NCI-H510A (cell line): Measurements from ENCODE around the gene LAPTM5.
"Not testable (repeated sequence)": the region's sequence is repeated elsewhere in the genome, so short reads cannot be mapped to it uniquely, and the experiment has no call there.

Source experiments
- DNase-seq: peaks from one replicate; lab custom pipeline; 2025; lab: John Stamatoyannopoulos, UW

LAPTM5 gene

DNA sequence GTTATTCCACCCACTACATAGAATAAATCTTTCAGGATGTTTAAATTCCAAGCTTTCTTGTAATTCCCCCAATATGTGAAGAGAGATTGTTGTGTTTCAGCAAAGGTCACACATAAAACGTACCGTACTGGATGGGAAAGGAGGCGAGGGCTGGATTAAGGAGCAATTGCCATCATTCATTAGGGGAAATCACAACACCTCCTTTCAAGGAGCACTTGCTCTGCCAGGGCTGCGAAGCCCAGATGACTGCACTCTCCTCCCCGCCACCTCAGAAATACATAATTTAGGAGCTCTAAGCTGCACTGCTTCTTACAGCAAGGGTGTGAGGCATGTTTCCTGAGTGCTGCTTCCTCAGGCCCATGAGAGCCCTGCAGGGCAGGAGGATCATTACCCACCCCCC lies 63.8 kb downstream of the LAPTM5 start:
- no peak for DNase-seq

DNA sequence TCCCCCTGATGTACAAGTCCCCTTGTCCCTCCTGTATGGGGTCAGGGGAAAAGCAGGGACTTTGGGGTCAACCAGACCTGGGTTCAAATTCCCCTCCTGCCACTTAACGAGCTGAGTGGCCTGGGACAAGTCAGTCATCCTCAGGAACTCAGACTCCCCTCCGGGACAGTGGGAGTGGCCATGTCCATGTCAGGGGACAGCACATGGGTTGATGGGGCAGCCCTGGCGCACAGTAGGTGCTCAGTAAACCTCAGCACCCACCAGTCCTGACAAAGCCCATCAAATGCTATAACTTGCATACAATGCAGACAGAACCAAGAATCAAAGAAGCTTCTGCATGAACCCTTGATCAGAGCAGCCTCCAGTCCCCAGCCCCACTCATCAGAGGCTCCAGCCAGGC lies 64.2 kb downstream of the LAPTM5 start:
- DNase-seq: no peak

DNA sequence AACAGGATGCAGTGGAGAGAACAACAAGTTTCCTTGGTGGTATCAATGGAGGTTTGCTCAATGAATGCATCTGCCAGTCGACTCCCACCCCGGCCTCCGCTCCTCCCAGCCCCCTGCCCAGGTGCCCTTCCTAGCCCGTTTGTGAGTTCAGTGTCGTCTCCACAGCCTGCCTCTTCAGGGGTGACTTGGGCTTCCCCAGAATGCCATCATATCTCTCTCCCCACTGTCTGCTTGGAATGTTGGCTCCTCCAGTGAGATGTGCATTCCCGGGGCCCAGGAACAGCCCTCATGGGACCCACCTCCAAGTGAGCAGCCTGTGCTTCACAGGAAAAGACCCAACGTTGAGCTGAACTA lies 64.6 kb downstream of the LAPTM5 start:
- DNase-seq: no peak

DNA sequence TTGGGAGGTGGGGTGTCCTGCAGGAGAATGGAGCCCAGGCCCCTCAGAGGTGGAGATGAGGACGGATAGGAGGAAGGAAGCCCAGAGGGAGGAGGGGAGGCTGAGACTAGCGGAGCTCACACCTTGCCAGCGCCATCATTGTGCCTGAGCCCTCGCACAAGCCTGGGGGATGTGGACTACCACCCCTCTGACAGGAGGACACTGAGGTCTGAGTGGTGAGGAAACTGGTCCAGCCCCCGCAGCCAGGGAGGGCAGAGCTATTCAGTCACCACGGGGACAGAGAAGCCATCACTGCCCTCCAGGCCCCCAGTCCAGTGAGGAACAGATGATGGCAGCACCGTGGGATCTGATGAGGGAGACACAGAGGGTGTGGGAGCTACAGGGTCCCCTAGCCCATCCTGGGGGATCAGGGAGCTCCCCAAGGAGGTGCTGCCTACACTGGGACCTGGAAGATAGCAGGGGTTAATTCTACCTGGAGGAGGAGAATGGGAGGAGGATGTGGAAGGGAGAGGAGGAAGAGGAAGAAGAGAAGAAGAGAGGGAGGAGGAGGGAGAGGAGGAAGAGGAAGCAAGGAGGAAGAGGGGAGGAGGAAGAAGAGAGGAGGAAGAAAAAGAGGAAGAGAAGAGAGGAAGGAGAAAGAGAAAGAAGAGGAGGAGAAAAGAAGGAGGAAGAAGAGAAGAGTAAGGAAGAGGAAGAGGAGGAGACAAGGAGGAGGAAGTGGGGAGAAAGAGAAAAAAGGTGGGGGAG lies 65.2 kb downstream of the LAPTM5 start:
- DNase-seq: no peak

DNA sequence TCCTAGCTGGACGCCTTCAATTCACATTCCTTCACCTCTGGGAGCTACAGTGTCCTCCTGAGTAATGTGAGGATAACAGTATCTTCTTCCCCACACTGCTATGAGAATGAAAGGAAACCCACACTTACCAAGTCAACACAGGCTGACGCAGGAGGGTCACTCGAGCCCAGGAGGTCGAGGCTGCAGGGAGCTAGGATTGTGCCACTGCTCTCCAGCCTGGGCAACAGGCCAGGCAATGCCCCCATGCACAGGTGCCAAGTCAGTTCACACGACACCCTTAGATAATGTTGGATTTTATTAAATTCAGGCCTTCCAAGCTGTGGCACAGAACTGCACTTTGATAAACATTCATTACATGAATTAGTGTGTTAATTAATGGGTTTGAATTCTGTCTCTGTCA lies 66.1 kb downstream of the LAPTM5 start:
- no peak for DNase-seq

DNA sequence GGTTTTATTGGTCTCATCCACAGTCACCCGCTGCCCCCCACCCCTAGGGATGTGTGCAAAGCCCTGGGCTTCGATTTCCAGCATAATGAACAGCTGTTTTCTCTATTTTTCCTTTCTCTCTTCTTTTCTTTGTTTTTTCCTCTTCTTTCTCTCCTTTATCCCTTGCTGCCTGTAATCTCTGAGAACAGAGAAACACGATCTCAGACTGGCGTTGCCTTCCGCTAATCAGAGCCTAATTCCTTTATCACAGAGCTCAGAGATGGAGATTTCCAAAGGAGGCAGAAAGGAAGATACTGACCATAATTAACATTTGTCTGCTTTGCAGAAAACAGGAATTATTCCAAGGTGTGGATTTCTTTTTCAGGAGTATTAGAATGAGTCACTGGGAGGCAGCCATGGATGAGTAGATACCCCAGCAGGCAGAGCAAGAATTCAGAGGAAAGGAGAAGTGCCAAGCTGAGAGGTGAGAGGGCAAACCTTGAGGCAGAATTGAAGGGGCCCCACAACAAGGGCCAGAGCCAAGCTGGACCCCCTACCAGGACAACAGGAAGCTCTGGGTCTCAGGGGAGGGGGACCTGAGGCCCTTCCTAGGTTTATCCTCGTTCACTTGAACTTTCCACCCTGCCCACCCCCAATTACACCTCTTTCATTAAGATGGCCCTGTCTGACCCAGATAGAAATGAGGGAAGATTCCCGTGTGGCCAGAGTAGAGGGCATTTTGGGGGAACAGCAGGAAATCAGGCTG lies 67.5 kb downstream of the LAPTM5 start:
- no peak for DNase-seq

DNA sequence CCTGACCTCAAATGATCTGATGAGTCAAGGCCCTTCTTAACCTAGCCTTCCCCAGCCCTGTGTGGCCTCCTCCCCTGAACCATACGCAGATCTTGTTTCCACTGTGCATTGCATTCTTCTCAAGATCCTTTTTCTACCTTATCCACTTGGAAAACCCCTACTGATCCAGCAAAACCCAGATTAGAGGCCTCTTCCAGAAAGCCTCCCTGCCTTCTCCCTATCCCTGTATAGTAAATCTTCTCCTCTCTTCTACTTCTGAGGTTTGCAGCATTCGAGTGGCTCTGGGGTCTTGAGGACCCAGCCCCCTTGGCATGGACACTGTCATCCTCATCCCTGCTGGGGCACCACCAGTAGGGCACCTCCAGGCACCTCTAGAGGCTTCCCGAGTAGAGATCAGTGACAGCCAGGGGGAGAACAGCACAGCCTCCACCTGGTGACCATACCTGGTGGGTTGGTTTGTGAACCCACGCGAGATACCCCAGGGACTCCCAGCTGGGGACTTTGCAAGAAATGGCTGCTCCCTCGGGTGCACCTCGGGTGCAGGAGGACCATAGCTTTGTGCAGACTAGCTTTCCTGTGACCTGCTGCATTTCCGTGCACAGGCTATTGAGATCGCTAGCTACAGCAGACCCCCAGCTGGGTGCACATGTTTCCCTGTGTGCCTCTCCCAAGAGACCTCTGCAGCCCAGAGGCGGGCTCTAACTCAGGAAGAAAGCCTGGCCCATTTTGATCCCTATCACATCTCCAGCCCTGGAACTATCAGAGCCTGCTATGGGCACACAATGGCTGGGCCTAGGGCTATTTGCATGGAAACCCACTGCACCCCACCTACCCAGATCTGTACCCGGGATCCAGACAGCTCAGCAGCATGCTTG lies 68.4 kb downstream of the LAPTM5 start:
- DNase-seq: no peak

DNA sequence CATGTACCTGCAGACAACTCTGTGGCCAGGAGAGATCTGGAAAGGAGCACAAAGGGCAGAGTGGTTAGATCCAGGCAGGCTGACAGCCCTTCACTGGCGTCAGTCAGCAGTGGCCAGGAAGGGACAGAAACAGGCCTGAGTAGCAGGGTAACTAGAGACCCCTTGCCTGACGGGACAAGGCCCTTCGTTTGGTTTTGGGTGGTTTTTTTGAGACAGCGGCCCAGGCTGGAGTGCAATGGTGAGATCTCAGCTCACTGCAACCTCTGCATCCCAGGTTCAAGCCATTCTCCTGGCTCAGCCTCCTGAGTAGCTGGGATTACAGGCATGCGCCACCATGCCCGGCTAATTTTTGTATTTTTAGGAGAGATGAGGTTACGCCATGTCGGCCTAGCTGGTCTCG lies 69.1 kb downstream of the LAPTM5 start:
- not testable (repeated sequence) for DNase-seq

DNA sequence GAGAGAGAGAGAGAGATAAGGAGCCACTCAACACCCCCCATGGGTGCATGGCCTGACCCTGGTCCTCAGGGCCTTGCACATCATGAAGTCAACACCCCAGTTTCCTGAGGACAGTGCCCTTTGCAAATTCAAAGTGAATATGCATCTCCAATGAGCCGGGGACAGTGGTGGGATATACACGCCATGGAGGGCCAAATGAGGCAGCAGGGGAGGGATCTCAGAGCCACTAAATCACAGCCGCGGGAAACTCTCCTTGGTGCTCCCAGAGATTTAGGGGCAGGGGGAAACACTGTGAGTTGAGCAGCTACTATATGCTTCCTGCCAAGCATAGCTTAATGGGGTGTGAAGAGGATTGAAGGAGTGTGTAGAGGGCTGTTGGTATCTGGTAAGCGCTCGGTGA lies 69.7 kb downstream of the LAPTM5 start:
- no peak for DNase-seq

DNA sequence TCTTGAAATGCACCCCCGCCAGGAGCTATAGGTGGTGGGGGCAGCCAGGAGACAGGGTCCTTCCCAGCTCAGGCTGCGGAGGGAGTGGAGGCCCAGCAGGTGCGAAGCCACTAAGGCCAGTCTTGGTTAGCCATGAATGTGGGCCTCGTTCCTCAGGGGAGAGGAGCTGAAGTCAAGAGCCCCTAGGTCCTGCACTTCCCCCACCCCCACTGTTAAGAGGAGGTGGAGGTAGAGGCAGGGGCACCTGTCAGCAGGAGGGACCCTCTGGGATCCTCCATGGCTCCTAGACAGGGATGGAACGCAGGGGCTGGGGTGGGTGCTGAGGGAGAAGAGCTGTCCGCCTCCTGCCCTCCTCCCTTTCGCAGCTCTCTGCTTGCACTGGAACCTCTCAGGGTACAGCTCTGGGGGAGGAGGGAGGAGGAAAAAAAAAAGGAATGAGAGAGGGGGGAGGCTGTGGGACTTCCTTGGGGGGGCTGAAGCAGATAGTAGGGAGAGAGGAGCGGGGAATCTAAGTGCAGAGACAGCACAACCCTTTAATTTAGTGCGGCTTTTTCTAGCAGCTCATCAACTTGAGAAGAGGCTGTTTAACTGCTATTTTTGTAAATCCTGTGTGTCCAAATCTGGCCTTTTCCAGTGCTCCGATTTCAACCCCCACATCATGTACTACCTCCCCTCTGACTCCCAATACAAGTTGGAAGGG lies 71.2 kb downstream of the LAPTM5 start:
- no peak for DNase-seq

DNA sequence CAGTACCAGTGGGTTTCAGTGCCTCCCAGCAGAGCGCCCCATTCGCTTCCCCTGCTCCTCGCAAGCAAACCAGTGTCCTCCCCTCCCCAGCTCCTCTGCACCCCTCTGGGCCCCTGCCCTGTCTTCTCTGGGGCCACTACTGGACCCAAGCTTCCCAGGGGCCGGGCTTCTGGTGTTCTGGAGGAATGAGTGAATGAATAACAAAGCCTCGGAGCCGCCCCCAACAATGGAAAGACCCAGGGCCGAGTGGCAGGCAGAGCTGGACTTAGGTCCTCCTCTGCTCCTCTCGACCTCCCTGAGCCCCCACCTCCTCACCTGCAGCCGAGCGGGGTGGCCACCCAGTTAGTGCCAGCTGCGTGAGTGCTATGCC lies 71.8 kb downstream of the LAPTM5 start:
- DNase-seq: no peak

DNA sequence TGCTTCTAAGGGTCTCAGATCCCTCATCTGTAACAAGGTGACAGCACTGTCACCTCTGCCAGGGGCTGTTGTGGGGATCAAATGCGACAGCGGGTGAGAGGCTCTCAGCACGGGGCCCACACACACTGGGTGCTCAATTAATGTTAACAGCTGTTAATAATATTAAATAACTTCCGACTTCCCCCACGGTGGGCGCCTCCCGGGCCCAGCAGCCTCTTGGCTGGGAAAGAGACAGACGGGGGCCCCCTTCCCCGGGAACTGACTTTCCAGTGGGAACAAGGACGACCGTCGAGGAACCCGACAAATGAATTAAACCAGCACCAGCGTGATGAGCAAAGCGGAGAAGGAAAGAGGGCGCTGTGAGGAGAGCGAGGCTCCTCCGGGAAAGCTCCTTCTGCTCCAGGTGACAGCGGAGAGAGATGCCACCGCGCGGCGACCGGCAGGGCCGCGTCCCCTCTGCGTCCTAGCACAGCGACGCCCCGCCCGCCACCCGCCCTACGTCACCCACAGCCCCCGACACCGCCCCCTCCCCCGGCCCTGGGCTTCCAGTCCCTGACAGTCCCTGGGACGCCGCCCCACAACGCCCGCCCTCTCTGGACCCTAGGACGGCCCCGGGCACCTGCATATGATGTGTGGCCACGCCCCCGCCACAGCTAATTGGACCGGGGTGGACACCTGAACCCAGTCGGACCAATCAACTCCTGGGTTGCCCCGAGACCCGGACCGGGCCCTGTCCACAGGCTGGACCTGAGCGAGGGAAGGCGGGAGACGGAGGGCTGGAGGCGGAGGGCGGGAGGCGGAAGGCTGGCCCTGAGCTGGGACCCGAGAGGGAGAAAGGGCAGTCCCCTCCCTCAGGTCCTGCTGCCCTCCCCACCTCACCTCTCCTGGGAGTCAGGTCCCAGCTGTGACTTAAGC lies 72.4 kb downstream of the LAPTM5 start:
- DNase-seq: peak; percentile 89

DNA sequence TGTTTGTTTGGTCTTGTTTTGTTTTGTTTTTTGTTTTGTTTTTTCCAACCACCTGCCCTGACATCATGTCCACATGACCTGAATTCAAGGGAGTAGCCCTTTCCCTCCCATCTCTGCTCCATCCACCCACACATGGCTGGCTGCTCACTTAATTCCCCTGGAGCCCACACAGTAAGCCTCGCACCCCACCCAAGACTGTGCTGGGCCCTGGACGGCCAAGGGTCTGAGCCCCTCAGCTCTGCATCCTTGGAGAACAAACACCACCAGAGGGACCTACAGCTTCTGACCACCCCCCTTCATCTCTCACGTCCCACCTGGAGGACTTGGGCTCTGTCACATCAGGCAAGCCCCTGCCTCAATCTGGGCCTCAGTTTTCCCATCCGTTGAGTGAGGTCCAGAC lies 73.3 kb downstream of the LAPTM5 start:
- no peak for DNase-seq

DNA sequence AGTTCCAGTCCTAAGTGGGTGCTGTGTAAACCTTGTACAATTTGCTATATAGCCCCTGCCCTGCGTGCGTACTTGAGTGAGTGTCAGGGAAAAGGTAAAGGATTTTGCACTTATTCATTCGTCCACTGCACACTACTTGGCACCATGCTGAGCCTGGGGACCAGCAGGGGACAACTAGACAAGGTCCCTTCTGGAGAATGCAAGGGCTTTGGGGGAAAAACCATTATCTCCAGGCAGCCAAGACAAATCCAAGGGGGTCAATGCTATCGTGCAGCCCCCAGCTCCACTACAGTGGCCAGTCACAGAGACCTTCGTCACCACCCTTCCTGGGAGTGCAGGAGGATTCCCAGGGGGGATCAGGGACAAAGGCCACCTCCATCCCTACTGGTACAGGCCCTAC lies 73.9 kb downstream of the LAPTM5 start:
- no peak for DNase-seq
